ENCODE measurements around the gene PLEKHM1. TPM values are rescaled to one million over a fixed set of nuclear protein-coding genes. Genes with fewer than 3 reads are reported as not detected.

PLEKHM1 gene
- total and polyA plus RNA-seq, 2 of the 13 experiments (the other 11 are each of a cell fraction or from before 2014, with no cell fraction given) = 7.6 to 13.5 TPM

- TF ChIP-seq ZNF557 (CRISPR knock-in tag; IDR thresholded peaks at IDR 0.05) = no peak
- TF ChIP-seq, protein P1, sequence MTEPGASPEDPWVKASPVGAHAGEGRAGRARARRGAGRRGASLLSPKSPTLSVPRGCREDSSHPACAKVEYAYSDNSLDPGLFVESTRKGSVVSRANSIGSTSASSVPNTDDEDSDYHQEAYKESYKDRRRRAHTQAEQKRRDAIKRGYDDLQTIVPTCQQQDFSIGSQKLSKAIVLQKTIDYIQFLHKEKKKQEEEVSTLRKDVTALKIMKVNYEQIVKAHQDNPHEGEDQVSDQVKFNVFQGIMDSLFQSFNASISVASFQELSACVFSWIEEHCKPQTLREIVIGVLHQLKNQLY (CRISPR knock-in tag; IDR thresholded peaks at IDR 0.05) = no peak
- TF ChIP-seq, protein P2, sequence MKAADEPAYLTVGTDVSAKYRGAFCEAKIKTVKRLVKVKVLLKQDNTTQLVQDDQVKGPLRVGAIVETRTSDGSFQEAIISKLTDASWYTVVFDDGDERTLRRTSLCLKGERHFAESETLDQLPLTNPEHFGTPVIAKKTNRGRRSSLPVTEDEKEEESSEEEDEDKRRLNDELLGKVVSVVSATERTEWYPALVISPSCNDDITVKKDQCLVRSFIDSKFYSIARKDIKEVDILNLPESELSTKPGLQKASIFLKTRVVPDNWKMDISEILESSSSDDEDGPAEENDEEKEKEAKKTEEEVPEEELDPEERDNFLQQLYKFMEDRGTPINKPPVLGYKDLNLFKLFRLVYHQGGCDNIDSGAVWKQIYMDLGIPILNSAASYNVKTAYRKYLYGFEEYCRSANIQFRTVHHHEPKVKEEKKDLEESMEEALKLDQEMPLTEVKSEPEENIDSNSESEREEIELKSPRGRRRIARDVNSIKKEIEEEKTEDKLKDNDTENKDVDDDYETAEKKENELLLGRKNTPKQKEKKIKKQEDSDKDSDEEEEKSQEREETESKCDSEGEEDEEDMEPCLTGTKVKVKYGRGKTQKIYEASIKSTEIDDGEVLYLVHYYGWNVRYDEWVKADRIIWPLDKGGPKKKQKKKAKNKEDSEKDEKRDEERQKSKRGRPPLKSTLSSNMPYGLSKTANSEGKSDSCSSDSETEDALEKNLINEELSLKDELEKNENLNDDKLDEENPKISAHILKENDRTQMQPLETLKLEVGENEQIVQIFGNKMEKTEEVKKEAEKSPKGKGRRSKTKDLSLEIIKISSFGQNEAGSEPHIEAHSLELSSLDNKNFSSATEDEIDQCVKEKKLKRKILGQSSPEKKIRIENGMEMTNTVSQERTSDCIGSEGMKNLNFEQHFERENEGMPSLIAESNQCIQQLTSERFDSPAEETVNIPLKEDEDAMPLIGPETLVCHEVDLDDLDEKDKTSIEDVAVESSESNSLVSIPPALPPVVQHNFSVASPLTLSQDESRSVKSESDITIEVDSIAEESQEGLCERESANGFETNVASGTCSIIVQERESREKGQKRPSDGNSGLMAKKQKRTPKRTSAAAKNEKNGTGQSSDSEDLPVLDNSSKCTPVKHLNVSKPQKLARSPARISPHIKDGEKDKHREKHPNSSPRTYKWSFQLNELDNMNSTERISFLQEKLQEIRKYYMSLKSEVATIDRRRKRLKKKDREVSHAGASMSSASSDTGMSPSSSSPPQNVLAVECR (CRISPR knock-in tag; IDR thresholded peaks at IDR 0.05; ENCODE audit: borderline replicate concordance) = peak; percentile 44; the same call in 1 of the 2 replicates
- TF ChIP-seq KAT7 (CRISPR knock-in tag; IDR thresholded peaks at IDR 0.05; ENCODE audit: borderline replicate concordance) = no peak
- TF ChIP-seq KLF15 (CRISPR knock-in tag; IDR thresholded peaks at IDR 0.05; ENCODE audit: borderline replicate concordance) = no peak
- no peak for TF ChIP-seq CEBPG (CRISPR knock-in tag; IDR thresholded peaks at IDR 0.05)
- TF ChIP-seq, protein P3, sequence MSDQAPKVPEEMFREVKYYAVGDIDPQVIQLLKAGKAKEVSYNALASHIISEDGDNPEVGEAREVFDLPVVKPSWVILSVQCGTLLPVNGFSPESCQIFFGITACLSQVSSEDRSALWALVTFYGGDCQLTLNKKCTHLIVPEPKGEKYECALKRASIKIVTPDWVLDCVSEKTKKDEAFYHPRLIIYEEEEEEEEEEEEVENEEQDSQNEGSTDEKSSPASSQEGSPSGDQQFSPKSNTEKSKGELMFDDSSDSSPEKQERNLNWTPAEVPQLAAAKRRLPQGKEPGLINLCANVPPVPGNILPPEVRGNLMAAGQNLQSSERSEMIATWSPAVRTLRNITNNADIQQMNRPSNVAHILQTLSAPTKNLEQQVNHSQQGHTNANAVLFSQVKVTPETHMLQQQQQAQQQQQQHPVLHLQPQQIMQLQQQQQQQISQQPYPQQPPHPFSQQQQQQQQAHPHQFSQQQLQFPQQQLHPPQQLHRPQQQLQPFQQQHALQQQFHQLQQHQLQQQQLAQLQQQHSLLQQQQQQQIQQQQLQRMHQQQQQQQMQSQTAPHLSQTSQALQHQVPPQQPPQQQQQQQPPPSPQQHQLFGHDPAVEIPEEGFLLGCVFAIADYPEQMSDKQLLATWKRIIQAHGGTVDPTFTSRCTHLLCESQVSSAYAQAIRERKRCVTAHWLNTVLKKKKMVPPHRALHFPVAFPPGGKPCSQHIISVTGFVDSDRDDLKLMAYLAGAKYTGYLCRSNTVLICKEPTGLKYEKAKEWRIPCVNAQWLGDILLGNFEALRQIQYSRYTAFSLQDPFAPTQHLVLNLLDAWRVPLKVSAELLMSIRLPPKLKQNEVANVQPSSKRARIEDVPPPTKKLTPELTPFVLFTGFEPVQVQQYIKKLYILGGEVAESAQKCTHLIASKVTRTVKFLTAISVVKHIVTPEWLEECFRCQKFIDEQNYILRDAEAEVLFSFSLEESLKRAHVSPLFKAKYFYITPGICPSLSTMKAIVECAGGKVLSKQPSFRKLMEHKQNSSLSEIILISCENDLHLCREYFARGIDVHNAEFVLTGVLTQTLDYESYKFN (CRISPR knock-in tag; conservative IDR thresholded peaks at IDR 0.05) = no peak
- no peak; the same call in 1 of the 2 replicates for TF ChIP-seq ZSCAN31 (CRISPR knock-in tag; IDR thresholded peaks at IDR 0.05; ENCODE audit: low read depth)
- TF ChIP-seq ZNF260 (CRISPR knock-in tag; IDR thresholded peaks at IDR 0.05; ENCODE audit: borderline replicate concordance, low read depth) = no peak
- peak; percentile 73 for TF ChIP-seq ZFY (CRISPR knock-in tag; IDR thresholded peaks at IDR 0.05)
- no peak for TF ChIP-seq ZNF839 (CRISPR knock-in tag; IDR thresholded peaks at IDR 0.05; ENCODE audit: borderline replicate concordance)
- TF ChIP-seq, protein P4, sequence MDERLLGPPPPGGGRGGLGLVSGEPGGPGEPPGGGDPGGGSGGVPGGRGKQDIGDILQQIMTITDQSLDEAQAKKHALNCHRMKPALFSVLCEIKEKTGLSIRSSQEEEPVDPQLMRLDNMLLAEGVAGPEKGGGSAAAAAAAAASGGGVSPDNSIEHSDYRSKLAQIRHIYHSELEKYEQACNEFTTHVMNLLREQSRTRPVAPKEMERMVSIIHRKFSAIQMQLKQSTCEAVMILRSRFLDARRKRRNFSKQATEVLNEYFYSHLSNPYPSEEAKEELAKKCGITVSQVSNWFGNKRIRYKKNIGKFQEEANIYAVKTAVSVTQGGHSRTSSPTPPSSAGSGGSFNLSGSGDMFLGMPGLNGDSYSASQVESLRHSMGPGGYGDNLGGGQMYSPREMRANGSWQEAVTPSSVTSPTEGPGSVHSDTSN (CRISPR knock-in tag; IDR thresholded peaks at IDR 0.05) = no peak
- TF ChIP-seq, protein P5, sequence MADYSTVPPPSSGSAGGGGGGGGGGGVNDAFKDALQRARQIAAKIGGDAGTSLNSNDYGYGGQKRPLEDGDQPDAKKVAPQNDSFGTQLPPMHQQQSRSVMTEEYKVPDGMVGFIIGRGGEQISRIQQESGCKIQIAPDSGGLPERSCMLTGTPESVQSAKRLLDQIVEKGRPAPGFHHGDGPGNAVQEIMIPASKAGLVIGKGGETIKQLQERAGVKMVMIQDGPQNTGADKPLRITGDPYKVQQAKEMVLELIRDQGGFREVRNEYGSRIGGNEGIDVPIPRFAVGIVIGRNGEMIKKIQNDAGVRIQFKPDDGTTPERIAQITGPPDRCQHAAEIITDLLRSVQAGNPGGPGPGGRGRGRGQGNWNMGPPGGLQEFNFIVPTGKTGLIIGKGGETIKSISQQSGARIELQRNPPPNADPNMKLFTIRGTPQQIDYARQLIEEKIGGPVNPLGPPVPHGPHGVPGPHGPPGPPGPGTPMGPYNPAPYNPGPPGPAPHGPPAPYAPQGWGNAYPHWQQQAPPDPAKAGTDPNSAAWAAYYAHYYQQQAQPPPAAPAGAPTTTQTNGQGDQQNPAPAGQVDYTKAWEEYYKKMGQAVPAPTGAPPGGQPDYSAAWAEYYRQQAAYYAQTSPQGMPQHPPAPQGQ (CRISPR knock-in tag; IDR thresholded peaks at IDR 0.05; ENCODE audit: borderline replicate concordance) = no peak
- TF ChIP-seq ZBTB42 (CRISPR knock-in tag; IDR thresholded peaks at IDR 0.05) = no peak
- no peak for TF ChIP-seq ZNF749 (CRISPR knock-in tag; IDR thresholded peaks at IDR 0.05; ENCODE audit: borderline replicate concordance)
- TF ChIP-seq, protein P6, sequence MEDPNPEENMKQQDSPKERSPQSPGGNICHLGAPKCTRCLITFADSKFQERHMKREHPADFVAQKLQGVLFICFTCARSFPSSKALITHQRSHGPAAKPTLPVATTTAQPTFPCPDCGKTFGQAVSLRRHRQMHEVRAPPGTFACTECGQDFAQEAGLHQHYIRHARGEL (CRISPR knock-in tag; IDR thresholded peaks at IDR 0.05) = no peak
Observed at GRCh38 chr17:45429339-45430005, 61.0 kb downstream of the PLEKHM1 start (continued).
